GM12878 (cell line): ENCODE measurements around the gene KIF26A. TPM values are rescaled to one million over a fixed set of nuclear protein-coding genes. Genes with fewer than 3 reads are reported as not detected.

Source experiments
- ATAC-seq: fragments of 200-7000 bp; cut with Tn5 transposase; 3 replicates; pipeline ENCODE4 v1.9.1; 2020; ENCODE audit warnings: mild to moderate bottlenecking, moderate library complexity
- BruUV-seq: library from RNA; stranded (reverse); fragments of 400-500 nt; replicated peaks from 2 replicates; lab custom pipeline; 2021; lab: Mats Ljungman, UMichigan
- CTCF ChIA-PET: fragments of 300-600 bp; sonication (Branson Sonifier 250); formaldehyde crosslinking; extraction: SDS; loops from one replicate; lab custom pipeline; 2021; ENCODE audit warnings: inconsistent platforms; lab: Yijun Ruan, JAX
- POLR2A ChIA-PET: fragments of 350-600 bp; formaldehyde crosslinking; extraction: SDS; loops from one replicate; lab custom pipeline; 2021; ENCODE audit warnings: inconsistent platforms; lab: Charles Lee
- RAD21 ChIA-PET: fragments of 300-600 bp; sonication (Branson Sonifier 250); formaldehyde crosslinking; loops from one replicate; lab custom pipeline; 2023; ENCODE audit warnings: antibody characterized with exemption; ENCODE audit not compliant: unreplicated experiment; lab: Charles Lee
- SMC1A ChIA-PET: fragments of 300-600 bp; sonication (Branson Sonifier 250); formaldehyde crosslinking; loops from one replicate; lab custom pipeline; 2023; ENCODE audit not compliant: unreplicated experiment, uncharacterized antibody; lab: Charles Lee
- DNase-seq: peaks from one replicate; pipeline ENCODE4 v3.0.0-alpha.2; 2011; ENCODE audit warnings: low read depth, low spot score
- FAIRE-seq: peaks from 3 replicates; lab custom pipeline; 2011; peaks lifted over from hg19 to GRCh38; lab: Jason Lieb, UNC
- H2AFZ ChIP-seq: 2 replicates; pipeline ENCODE4 v1.6.0; 2011; ENCODE audit warnings: low read depth, low read length, control low read depth; ENCODE audit not compliant: control insufficient read depth
- H3K27ac ChIP-seq: 2 replicates; pipeline ENCODE4 v1.5.1; 2011; ENCODE audit warnings: control low read depth; ENCODE audit not compliant: control insufficient read depth, insufficient read depth
- H3K27me3 ChIP-seq, 2 experiments: replicated peaks in 1 of 2; 2 replicates each; pipeline versions ENCODE4 v1.6.0 to v1.6.1; 2011; ENCODE audit warnings: low read length in 1 of 2; ENCODE audit not compliant: control insufficient read depth in 2 of 2, insufficient read depth in 2 of 2
- H3K36me3 ChIP-seq, 2 experiments: 2 replicates each; pipeline ENCODE4 v1.5.1; 2011; ENCODE audit warnings: low read length in 1 of 2; ENCODE audit not compliant: control insufficient read depth in 2 of 2, insufficient read depth in 2 of 2
- H3K4me1 ChIP-seq: 2 replicates; pipeline ENCODE4 v1.6.1; 2011; ENCODE audit warnings: mild to moderate bottlenecking, low read length, moderate library complexity, mixed read lengths; ENCODE audit not compliant: control insufficient read depth, insufficient read depth
- H3K4me2 ChIP-seq: 2 replicates; pipeline ENCODE4 v1.6.0; 2011; ENCODE audit warnings: control low read depth; ENCODE audit not compliant: control insufficient read depth, insufficient read depth
- H3K4me3 ChIP-seq: fragments of 200-600 bp; sonication (generic); 2 replicates; pipeline ENCODE4 v1.5.1; 2016
- H3K79me2 ChIP-seq: 2 replicates; pipeline ENCODE4 v1.6.0; 2011; ENCODE audit warnings: low read length; ENCODE audit not compliant: control insufficient read depth, insufficient read depth
- H3K9ac ChIP-seq: 2 replicates; pipeline ENCODE4 v1.8.0; 2011; ENCODE audit warnings: low read length, control low read depth, mixed read lengths; ENCODE audit not compliant: control insufficient read depth, insufficient read depth
- H3K9me3 ChIP-seq: replicated peaks from 3 replicates; pipeline ENCODE4 v1.5.1; 2011; ENCODE audit warnings: mild to moderate bottlenecking, low read length; ENCODE audit not compliant: control insufficient read depth, insufficient read depth
- H4K20me1 ChIP-seq: 2 replicates; pipeline ENCODE4 v1.6.0; 2011; ENCODE audit not compliant: control insufficient read depth, insufficient read depth
- ASH2L ChIP-seq: fragments of 300-600, 200-600 bp; sonication (generic); IDR thresholded peaks from 2 replicates; pipeline ENCODE4 v1.6.1; 2017; ENCODE audit warnings: low read depth, mild to moderate bottlenecking, borderline replicate concordance
- MXI1 ChIP-seq: fragments of 150-350 bp; IDR thresholded peaks from 2 replicates; pipeline ENCODE4 v1.6.1; 2011; ENCODE audit warnings: low read depth, mild to moderate bottlenecking, inconsistent platforms, low read length, improper control_type of control experiment
- NFYA ChIP-seq: IDR thresholded peaks from 2 replicates; pipeline ENCODE4 v1.6.1; 2011; ENCODE audit warnings: low read depth, mild to moderate bottlenecking, low read length, improper control_type of control experiment, borderline replicate concordance
- PKNOX1 ChIP-seq: fragments of 450-650 bp; IDR thresholded peaks from 2 replicates; pipeline ENCODE4 v1.6.1; 2016; ENCODE audit warnings: mild to moderate bottlenecking
- POLR2AphosphoS5 ChIP-seq: IDR thresholded peaks from 2 replicates; pipeline ENCODE4 v1.6.1; 2011; ENCODE audit warnings: mild to moderate bottlenecking, low read length, inconsistent platforms
- PRDM15 ChIP-seq: fragments of 450-650 bp; formaldehyde crosslinking; IDR thresholded peaks from 2 replicates; pipeline ENCODE4 v1.4.0; 2020; ENCODE audit warnings: mild to moderate bottlenecking, moderate library complexity
- REST ChIP-seq: IDR thresholded peaks from 2 replicates; pipeline ENCODE4 v1.6.1; 2012; ENCODE audit warnings: mild to moderate bottlenecking, low read depth, low read length
- SREBF1 ChIP-seq: IDR thresholded peaks from 2 replicates; pipeline ENCODE4 v1.6.1; 2012; ENCODE audit warnings: mild to moderate bottlenecking, low read length
- YBX1 ChIP-seq: fragments of 450-650 bp; IDR thresholded peaks from 2 replicates; pipeline ENCODE4 v1.6.1; 2016; ENCODE audit warnings: antibody characterized with exemption
- ZBED1 ChIP-seq: IDR thresholded peaks from 2 replicates; pipeline ENCODE4 v1.6.1; 2016; ENCODE audit warnings: borderline replicate concordance
- ZNF24 ChIP-seq: fragments of 450-650 bp; IDR thresholded peaks from 2 replicates; pipeline ENCODE4 v1.6.1; 2017; ENCODE audit warnings: antibody characterized with exemption, mild to moderate bottlenecking
- ZNF384 ChIP-seq: IDR thresholded peaks from 2 replicates; pipeline ENCODE4 v1.6.1; 2012; ENCODE audit warnings: low read depth, mild to moderate bottlenecking, low read length, improper control_type of control experiment, borderline replicate concordance
- ZSCAN29 ChIP-seq: fragments of 450-650 bp; IDR thresholded peaks from 2 replicates; pipeline ENCODE4 v1.6.1; 2017; ENCODE audit warnings: mild to moderate bottlenecking, moderate library complexity
- WGBS: methylation state at CpG from one replicate; pipeline ENCODE4 v1.1.6; 2016; ENCODE audit warnings: low lambda C conversion rate; ENCODE audit not compliant: insufficient replicate concordance, insufficient coverage; ENCODE audit errors: missing lambda C conversion rate; 5-methylcytosine and 5-hydroxymethylcytosine counted together
- in situ Hi-C: fragments of 300-500 bp; cut with MboI; formaldehyde crosslinking; loops from 9 replicates; pipeline ENCODE4 v1.14.3; 2018; ENCODE audit warnings: mixed read lengths
- intact Hi-C: fragments of 100-400 bp; cut with micrococcal nuclease; formaldehyde crosslinking; loops from one replicate; pipeline ENCODE4 v1.14.2; 2022; ENCODE audit not compliant: unreplicated experiment
- polyA plus RNA-seq, 11 experiments: library from polyadenylated mRNA; depleted of rRNA in 4 of 11; unstranded in 6 of 11; stranded (reverse) in 5 of 11; fragments of >200 nt; fragmentation: Nextera tagmentation in 4 of 11; fragmentation: Illumina TruSeq in 1 of 11; extraction: Ambion mirVana in 4 of 11; extraction: Trizol in 1 of 11; gene quantifications; 1 replicate in 1 of 11; 2 replicates in 10 of 11; pipeline versions ENCODE4 v1.2.1 to v1.2.3, GENCODE V29; 2011 to 2016; ENCODE audit warnings: inconsistent platforms in 2 of 11, missing spikeins in 2 of 11, low read depth in 1 of 11
- total RNA-seq, 4 experiments: library from RNA; depleted of rRNA in 3 of 4; stranded (reverse); fragments of >200 nt in 3 of 4; fragmentation: Illumina TruSeq in 1 of 4; extraction: Trizol in 1 of 4; gene quantifications; 2 replicates each; pipeline versions ENCODE4 v1.2.1 to v1.2.3, GENCODE V29; 2013 to 2021
- TF ChIP-seq, protein P1 (sequence below): IDR thresholded peaks from 2 replicates; pipeline ENCODE4 v1.6.1; 2012; ENCODE audit warnings: low read depth, low read length, improper control_type of control experiment

KIF26A gene
- total and polyA plus RNA-seq, 10 of the 15 experiments (the other 5 are each of a cell fraction or from before 2014, with no cell fraction given), result 0.05 TPM; not detected in 9

DNA sequence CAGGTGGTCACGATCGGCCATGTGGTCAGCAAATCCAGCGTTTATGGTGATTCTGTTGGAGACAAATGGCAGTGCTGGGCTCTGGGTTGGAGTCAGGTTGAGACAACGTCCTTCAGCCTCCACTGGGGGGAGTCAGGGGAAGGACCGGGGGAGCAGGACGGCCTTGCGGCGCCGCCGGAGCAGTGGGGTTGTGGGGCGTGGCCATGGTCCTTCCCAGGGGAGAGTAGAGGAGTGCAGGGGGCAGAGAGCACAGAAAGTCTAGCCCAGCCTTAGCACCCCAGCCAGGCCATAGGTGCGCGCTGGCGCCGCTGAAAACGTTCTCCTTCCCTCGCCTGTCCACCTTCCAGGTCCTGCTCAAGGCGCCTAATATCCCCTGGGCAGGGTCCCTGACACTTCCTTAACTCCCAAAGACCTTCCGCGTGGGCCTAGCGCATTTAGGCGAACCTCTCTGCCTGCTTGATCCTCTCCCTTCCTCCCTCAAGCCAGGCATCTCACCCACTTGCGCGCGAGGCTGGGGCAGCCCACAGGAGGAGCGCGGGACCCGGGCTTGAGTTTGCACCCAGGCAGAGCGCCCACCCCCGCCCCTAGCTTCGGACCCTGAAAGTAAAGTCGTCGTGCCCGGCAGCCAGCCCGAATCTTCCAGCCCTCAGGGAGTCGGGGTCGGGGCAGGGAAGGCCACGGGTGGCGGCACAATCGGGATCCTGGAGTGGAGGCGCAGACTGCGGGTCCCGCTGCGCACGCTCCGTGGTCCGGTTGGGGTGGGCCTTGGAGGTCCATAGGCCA is 3.1 kb upstream of the KIF26A start:
- SMC1A ChIA-PET, result no interaction called here
- no peak for TF ChIP-seq ZNF384
- TF ChIP-seq ZBED1, result no peak
- TF ChIP-seq MXI1, result no peak
- TF ChIP-seq ZNF24, result no peak
- no peak for TF ChIP-seq SREBF1
- TF ChIP-seq ZSCAN29, result no peak
- no peak for TF ChIP-seq PRDM15 (CRISPR knock-in tag)
- no peak for TF ChIP-seq YBX1
- no peak for TF ChIP-seq POLR2AphosphoS5
- TF ChIP-seq NFYA, result no peak
- no peak for TF ChIP-seq ASH2L
- TF ChIP-seq PKNOX1, result no peak
- TF ChIP-seq REST, result no peak
- TF ChIP-seq, protein P1, sequence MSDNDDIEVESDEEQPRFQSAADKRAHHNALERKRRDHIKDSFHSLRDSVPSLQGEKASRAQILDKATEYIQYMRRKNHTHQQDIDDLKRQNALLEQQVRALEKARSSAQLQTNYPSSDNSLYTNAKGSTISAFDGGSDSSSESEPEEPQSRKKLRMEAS, result no peak

More for the DNA sequence above, 3.1 kb upstream of the KIF26A start:
- Histone ChIP-seq H2AFZ (no peak overlapping the region), H3K4me2 (no peak overlapping the region), H3K9ac (no peak overlapping the region), H3K4me3 (no peak overlapping the region), H3K9me3 (no peaks in the 10 kb centered on the region; the same call in 2 of the 3 replicates), H3K27me3 (peaks cover 10 to 15% of the 10 kb centered on the region in 2 experiments; a peak in 3 of 4 replicates), H3K79me2 (no peaks in the 10 kb centered on the region), H3K27ac (no peak overlapping the region), H3K36me3 (no peaks in the 10 kb centered on the region), H3K4me1 (no peaks in the 10 kb centered on the region), H4K20me1 (no peaks in the 10 kb centered on the region)
- ATAC-seq (no peak), DNase-seq (no peak), FAIRE-seq (no peak)
- CTCF ChIA-PET, result no interaction called here
- intact Hi-C loops, result no loop called here
- RAD21 ChIA-PET, result no interaction called here
- WGBS, result 3% methylated on average over 47 of the region's 47 CpGs
- BruUV-seq, result no TSS peak
- POLR2A ChIA-PET, result no interaction called here
- in situ Hi-C loops, result loop anchor here (5.0 kb wide), 1 partner anchor 58 kb away; no protein-coding TSS in a partner anchor
